ENCODE results near the gene DYNC2I2. TPM values are rescaled to one million over a fixed set of nuclear protein-coding genes. Genes with fewer than 3 reads are reported as not detected.
A peak's percentile ranks its signal among the peaks of the same experiment; 100 is the strongest.

DYNC2I2 gene
- total RNA-seq, 1 experiment from 2014 or later, result 194 TPM

DNA sequence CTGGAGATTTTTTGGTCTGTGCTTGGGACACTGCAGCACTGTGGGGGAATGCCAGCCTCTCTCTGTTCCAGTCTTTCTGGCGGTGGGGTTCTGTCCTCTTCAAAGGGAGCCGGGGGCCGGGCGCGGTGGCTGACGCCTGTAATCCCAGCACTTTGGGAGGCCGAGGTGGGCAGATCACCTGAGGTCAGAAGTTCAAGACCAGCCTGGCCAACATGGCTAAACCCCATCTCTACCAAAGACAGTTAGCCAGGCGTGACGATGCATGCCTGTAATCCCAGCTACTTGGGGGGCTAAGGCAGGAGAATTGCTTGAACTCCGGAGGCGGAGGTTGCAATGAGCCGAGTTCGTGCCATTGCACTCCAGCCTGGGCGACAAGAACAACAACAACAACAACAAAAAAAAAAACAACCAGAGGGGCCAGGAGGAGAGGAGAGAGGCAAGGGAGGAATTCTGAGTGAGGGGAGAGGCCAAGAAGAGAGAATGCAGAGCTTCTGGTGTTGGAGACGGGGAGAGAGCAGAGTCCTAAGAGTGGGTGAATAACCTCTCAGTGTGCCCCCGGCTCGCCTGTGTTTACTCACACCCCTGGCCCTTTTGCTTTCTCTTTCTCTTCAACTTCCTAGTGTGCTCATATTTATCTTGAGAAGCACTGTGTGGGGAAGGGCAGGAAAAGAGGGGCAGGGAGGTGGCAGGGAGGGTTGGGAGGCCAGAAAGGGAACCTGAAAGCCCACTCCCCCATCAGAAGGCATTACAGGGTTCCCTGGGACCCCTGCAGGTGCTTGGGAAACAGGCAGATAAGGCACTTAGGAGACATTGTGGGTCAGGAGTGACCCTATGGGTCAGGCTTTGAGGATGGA is 29.2 kb upstream of the DYNC2I2 start:
- DNase-seq (ENCODE audit: low read depth), result peak; percentile 30

DNA sequence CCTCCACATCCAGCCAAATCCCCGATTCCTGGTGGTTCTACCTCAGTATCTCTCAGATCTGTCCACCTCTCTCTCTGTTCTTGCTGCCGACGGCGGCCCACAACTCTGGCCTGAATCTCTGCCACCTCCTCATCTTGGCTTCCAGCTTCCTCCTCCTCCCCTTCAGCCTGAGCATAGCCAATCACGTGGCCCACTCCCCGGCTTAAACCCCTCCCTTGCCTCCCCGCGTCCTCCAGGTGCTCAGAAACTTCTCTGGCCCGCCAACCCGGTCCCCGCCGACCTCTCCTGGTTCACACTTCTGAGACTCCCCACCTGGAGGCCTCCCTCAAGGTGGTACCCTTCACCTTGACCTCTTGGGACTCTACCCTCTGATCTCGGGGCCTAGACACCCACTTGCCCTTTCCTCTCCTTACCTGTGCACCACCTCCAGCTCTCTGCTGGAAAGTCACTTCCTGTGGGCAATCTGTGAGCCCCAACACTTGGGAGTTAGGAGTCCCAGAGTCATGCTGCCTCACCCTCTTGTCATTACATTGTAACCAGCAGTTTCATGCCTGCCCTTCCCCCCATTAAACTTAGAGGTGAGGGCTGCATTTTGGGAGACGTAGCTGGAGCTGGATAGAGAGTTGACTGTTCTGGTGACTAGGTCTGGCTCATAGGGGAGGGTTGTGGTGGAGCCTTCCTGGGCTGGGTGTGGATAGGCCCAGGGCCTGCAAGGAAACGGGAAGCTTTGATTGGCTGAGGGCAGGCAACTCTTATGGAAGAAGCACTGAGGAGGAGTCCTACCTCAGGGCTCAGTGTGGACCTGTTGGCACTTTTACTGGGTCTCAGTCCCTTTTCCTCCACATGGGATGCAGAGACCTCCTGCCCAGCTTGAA is 27.9 kb upstream of the DYNC2I2 start:
- peak; percentile 78 for DNase-seq (ENCODE audit: low read depth)

- no peak for DNase-seq (ENCODE audit: low read depth)
These were observed 27.3 kb upstream of the DYNC2I2 start for GRCh38 chr9:128684065-128684324.

GRCh38 chr9:128683340-128684064 is 26.9 kb upstream of the DYNC2I2 start:
- DNase-seq (ENCODE audit: low read depth), result peak; percentile 50

DNA sequence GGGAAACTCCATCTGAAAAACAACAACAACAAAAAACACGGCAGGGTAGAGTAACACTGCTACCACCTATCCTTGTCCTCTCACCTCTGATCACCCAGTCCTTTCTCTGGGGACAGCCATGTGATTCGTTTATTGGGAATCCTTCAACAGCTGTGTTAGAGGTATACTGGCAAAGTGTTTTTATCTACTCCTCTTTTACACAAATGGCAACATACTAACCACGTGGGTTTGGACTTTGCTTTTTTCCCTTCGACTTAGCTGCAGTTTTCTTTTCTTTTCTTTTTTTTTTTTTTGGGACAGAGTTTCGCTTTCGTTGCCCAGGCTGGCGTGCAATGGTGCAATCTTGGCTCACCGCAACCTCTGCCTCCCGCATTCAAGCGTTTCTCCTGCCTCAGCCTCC is 21.1 kb upstream of the DYNC2I2 start:
- DNase-seq (ENCODE audit: low read depth), result no peak

- no peak for DNase-seq (ENCODE audit: low read depth)
These were observed 18.7 kb upstream of the DYNC2I2 start for GRCh38 chr9:128675382-128675781.

GRCh38 chr9:128669786-128670185 is 13.1 kb upstream of the DYNC2I2 start:
- DNase-seq (ENCODE audit: low read depth), result no peak

DNA sequence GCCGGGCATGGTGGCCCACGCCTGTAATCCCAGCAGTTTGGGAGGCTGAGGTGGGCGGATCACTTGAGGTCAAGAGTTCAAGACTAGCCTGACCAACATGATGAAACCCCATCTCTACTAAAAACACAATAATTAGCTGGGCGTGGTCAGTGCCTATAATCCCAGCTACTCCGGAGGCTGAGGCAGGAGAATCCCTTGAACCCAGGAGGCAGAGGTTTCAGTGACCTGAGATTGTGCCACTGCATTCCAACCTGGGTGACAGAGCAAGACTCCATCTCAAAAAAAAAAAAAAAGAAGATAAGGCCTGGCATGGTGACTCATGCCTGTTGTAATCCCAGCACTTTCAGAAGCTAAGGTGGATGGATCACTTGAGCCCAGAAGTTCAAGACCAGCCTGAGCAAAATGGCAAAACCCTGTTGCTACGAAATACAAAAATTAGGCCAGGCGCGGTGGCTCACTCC is 9.9 kb upstream of the DYNC2I2 start:
- DNase-seq (ENCODE audit: low read depth), result peak; percentile 65

GRCh38 chr9:128657796-128658195 is 1.1 kb upstream of the DYNC2I2 start:
- no peak for DNase-seq (ENCODE audit: low read depth)

DNA sequence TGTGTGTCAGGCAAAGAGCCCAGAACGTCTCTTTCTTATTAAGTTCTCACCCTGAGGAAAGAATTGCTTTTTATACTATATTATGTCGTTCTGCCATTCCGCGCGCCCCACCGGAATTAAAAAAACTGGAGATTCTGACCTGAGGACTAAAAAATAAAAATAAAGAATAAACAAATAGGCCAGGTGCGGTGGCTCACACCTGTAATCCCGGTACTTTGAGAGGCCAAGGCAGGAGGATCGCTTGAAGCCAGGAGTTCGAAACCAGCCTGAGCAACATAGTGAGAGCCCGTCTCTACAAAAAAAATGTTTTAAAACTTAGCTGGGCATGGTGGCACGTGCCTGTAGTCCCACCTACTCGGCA is 677 bp upstream of the DYNC2I2 start:
- DNase-seq (ENCODE audit: low read depth), result no peak

DNA sequence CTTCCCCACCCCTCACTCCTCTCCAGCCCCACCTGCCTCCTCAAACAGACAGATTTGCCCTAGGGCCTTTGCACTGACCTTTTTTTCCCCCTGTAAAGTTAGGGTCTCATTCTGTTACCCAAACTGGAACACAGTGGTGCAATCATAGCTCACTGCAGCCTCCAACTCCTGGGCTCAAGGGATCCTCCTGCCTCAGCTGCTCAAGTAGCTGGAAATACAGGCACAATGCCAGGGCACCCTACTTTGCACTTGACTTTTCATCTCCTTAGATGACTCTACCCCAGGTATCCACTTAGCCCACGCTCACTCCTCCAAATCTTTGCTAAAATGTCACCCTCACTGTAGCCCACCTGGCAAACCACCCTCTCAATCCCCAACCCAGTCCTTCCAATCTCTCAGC is 2.2 kb downstream of the DYNC2I2 start:
- DNase-seq (ENCODE audit: low read depth), result no peak

GRCh38 chr9:128653908-128654307 is 2.7 kb downstream of the DYNC2I2 start:
- DNase-seq (ENCODE audit: low read depth), result no peak

GRCh38 chr9:128651798-128652197 is 4.8 kb downstream of the DYNC2I2 start:
- DNase-seq (ENCODE audit: low read depth), result no peak

DNA sequence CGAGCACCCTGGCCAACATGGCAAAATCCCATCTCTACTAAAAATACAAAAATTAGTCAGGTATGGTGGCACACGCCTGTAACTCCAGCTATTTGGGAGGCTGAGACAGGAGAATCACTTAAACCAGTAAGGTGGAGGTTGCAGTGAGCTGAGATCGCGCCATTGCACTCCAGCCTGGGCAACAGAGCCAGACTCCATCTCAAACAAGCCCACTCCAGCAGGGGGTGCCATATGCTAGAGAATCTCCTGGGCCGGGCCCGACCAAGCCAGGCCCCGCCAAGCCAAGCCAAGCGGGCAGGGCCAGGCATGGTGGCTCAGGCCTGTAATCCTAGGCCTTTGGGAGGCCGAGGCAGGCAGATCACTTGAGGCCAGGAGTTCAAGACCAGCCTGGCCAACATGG is 8.4 kb downstream of the DYNC2I2 start:
- peak; percentile 40 for DNase-seq (ENCODE audit: low read depth)

DNA sequence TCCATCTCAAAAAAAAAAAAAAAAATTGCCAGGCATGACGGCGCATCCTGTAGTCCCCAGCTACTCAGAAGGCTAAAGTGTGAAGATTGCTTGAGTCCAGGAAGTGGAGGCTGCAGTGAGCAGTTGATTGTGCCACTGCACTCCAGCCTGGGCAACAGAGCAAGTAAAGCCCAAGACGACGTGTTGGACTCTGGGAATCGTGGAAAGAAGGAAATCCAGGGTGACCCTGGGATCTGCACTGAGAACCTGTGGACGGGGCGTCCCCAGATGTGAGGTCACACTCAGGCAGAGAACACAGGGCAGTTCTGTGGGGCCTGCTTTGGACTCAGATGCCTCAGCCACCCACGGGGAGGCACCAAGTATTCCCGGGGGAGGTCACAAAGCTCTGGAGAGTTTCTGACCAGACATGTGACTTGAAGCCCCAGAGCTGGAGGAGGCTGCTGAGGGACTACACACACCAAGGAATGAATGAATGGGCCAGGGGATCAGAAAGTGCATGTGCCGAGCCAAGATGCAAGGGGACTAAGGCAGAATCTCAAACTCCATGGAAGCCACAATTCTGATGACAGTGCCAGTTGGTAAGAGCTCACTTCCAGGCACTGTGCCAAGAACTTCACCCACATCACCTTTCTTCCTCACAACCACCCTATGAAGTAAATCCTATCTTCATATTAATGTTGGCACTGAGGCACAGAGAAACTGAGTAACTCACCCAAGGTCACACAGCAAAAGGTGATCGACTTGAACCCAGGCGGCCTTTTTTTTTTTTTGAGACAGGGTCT is 12.9 kb downstream of the DYNC2I2 start:
- DNase-seq (ENCODE audit: low read depth), result no peak

- DNase-seq (ENCODE audit: low read depth), result no peak
These were observed 13.9 kb downstream of the DYNC2I2 start for GRCh38 chr9:128642675-128643245.

DNA sequence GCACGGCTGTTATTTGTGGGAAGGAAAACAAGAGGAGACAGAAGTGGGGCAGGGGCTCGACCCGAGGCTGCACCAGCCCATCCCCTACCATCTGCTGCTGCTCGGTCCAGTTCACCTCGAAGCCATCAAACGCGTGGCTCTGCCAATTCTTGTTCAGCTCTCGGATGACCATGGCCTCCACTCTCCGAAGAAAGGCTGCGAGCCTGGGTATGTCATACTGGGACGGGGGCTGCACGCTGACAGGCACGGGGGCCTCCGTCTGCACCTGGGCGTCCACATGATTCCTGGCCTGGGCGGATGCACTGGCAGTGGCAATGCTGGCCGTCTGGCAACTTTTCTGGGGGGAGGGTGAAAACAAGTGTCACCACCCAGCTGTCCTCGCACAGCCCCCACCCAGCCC is 16.0 kb downstream of the DYNC2I2 start:
- DNase-seq (ENCODE audit: low read depth), result no peak

DNA sequence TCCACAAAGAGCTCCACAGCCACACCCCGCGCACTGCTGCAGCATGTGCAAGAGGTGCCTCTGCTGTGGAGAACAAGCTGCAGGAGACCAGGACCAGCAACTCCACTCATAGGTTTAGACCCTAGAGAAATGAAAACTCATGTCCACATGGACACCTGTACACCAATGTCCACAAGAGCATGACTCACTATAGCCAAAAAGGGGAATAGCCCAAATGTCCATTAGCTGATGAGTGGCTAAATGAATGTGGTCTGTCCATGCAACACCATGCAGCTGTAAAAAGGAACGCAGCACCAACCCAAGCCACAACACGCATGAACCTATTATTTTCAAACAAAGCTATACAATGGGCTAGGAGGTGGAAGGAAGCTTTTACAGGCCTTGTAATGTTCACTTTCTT is 18.1 kb downstream of the DYNC2I2 start:
- DNase-seq (ENCODE audit: low read depth), result no peak

DNA sequence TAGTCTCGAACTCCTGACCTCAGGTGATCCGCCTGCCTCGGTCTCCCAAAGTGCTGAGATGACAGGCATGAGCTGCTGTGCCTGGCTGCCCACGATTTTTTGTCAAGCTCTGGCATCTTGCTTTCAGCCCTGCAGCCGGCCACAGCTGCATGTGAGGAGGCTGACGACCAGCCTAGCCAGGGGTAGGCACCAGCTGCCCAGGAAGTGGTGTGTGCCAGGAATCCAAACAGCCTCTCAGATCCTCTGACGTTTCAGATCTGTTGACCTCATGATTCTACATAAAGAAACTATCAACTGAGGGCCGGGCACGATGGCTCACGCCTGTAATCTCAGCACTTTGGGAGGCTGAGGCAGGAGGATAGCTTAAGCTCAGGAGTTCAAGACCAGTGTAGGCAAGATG is 19.0 kb downstream of the DYNC2I2 start:
- DNase-seq (ENCODE audit: low read depth), result no peak

GRCh38 chr9:128636556-128637530 is 19.8 kb downstream of the DYNC2I2 start:
- DNase-seq (ENCODE audit: low read depth), result peak; percentile 37
